HG03457 (cell line): ENCODE results near the gene ABCC4.

Source experiments
- ATAC-seq: cut with Tn5 transposase; IDR thresholded peaks from one replicate; pipeline ENCODE4 v1.9.1; 2021; ENCODE audit warnings: moderate number of reproducible peaks; ENCODE audit not compliant: unreplicated experiment

Gene ABCC4

DNA sequence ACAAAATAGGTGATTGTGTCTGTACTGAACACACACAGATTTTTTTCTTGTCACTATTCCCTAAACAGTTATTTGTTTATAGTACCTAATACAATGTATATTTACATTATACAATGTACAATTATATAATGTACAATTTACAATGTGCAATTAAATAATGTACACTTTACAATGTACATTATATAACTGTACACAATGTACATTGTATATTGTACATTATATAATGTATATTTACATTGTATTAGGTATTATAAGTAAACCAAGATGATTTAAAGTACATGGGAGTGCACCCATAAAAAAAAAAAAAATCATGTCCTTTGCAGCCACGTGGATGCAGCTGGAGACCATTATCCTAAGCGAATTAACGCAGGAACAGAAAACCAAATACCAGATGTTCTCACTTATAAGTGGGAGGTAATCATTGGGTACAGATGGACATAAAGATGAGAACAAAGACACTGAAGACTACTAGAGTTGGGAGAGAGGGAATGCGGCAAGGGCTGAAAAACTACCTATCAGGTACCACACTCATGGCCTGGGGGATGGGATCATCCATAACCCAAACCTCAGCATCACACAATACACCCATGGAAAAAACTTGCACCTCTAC lies 68.1 kb downstream of the ABCC4 start:
- ATAC-seq, result no peak

DNA sequence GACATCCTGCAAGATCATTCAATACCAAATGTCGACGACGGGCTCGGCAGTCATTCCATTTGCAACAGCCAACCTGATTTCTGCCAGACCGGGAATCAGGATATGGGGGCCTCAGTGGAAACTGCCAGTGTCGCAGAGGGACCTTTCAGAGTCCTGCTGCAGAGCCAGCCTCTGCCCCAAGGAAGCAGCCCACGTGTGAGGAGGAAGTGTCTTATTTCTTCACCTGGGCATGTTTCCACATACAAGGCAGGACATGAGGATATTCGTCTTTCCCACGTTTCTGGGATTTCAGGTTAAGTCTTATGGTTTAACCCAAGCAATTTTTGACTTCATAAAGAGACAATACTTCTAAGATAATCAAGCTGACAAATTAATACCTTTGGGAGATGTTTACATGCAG lies 69.9 kb downstream of the ABCC4 start:
- no peak for ATAC-seq

- ATAC-seq, result no peak
Observed at GRCh38 chr13:95229855-95230254, 71.4 kb downstream of the ABCC4 start.

DNA sequence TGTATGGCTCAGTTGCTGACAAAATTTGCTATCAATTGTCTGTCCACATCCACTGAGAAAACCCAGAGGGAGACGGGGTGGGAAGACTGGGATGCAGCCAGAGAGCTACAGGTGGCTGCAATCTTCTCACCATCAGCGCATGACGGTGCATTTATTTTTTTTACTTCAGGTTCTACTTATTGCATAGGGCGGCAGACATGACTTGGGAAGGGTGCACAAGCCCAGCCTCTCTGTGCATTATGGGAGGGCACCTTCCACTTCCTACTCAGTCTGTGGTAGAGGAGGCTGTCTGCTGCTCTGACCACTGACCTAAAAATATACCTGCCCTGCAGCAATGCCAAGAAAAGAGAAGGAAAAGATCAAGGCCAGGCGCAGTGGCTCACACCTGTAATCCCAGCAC lies 73.1 kb downstream of the ABCC4 start:
- ATAC-seq, result no peak

GRCh38 chr13:95226932-95227695 lies 74.1 kb downstream of the ABCC4 start:
- peak; percentile 90 for ATAC-seq

DNA sequence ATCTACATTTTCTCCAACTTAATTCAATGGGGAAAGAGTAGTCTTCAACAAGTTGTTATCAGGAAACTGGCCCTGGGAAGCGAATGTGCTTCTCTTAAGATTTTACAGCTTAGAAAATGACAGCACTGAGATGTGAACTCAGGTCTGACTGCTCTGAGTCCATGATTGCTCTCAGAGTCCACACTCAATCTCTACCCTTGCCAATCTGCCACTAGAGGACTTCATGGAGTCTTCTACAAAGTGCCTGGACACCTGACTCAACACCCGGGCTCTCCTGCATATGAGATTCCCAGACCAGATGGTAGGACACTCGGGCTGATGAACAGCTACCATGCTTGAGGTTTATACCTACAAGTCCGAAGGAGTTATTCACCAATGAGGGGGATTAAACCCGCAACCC lies 74.8 kb downstream of the ABCC4 start:
- ATAC-seq, result no peak

DNA sequence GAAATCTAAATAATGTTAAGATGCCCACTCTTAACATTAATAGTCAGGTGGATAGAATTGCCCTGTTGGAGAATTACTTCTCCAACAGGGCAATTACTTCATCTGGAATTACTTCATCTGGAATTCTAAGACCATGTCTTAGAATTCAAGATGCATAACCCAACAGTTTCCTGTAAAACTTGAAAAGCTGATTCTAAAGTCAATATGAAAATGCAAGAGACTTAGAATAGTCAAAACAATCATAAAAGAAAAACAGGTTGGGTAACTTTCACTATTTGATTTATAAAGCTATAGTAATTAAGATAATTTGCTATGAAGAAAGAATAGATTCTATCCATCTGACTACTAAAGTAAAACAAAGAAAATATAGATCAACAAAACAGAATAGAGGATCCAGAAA lies 75.2 kb downstream of the ABCC4 start:
- ATAC-seq, result no peak

- no peak for ATAC-seq
Observed at GRCh38 chr13:95224064-95224463, 77.2 kb downstream of the ABCC4 start.

GRCh38 chr13:95222733-95223018 lies 78.6 kb downstream of the ABCC4 start:
- no peak for ATAC-seq

DNA sequence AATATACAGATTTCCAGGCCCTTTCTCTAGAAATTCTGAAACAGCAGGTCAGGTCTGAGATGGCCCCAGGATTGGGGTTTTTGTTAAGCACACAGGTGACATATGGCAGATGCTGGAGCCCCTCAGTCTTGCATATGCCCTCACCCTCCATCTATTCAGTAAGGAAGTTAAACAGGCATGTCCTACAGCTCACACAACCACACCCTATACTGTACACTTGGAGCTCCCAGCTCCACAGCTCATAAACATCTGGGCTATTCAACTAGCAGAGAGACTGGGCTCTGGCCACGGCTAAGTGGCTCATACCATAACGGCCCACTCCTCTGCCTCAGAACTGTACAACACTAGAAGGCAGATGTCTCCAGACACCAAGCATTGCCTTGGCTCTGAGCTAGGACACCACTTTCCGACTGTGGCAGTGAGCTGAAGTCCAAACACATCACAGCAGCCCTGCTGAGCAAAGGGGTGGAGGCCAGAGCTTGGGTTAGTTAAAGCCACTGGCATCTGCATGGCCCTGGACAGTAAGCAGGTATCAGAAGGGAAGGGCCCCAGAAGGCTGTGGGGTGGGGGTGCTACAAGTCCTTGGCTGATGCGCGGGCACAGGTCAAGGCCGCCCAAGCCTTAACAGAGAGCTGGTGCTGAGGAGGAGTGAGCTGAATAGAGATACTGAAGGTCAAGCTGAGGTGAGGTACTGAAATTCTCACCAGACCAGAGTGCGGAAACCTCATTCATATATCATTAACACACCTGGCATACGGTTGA lies 79.1 kb downstream of the ABCC4 start:
- peak; percentile 30 for ATAC-seq

DNA sequence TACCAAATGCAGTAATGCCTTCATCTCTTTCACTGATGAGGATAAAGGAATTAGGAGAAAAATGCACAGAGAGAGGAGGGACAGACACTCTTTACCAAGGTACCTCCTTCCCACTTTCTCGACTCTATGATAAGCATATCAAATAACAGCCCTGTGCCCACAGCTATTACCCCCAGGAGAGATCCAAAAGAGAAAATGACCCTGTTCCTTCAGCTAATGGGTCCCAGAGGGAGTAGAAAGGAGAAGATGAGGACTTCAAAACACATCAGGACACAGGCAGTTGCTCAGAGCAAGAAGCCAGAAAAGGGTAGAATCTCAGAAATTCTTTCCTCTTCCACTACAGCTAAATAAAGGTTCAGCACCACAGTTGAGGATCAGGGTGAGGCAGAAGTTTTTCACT lies 80.6 kb downstream of the ABCC4 start:
- ATAC-seq, result no peak

- no peak for ATAC-seq
Observed at GRCh38 chr13:95217920-95218830, 83.1 kb downstream of the ABCC4 start.

DNA sequence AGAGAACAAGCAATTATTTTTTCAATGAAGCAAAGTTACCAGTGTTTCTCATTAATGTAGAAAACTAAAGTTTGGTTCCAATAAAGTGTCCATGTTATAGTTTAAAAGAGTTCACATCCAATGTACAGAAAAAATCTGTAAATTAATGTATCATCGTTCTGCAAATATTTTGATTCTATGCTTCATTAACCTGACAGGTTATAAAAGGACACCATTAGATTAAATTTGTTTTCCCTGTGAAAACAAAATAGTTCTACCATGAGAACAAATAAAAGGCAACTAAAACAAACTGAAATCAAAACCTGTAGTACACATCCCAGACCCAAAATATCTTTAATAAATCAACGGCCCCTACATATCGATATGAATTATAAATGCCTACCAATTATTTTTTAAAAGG lies 85.1 kb downstream of the ABCC4 start:
- ATAC-seq, result no peak

GRCh38 chr13:95212983-95213850 lies 88.0 kb downstream of the ABCC4 start:
- ATAC-seq, result no peak

- ATAC-seq, result no peak
Observed at GRCh38 chr13:95209109-95209508, 92.1 kb downstream of the ABCC4 start.

DNA sequence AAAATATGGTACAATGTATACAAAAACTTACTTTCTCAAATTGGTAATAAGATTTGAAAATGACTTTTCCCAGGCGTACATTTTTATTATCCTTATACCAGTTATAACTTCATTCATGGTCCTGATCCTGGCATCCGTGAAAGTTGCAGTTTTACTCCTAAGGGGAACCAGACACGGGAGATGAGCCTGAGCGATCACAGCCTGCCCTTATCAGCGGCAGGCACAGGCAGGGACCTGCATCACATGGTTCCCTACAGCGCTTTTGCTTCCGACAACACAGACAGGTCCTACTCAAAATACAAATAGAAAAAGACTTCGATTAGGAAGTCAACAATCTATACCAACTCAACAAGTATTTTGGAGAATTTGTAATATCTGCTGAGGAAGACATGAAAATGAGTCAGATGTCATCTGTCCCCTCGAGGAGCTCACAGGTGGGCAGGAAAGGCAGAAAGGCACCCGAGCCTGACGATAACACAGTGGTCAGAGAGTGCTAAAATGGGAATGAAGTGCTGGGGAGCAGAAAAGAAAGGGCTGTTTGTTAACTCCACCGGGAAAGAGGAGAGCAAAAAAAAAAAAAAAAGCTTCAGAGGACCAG lies 93.4 kb downstream of the ABCC4 start:
- peak; percentile 81 for ATAC-seq

DNA sequence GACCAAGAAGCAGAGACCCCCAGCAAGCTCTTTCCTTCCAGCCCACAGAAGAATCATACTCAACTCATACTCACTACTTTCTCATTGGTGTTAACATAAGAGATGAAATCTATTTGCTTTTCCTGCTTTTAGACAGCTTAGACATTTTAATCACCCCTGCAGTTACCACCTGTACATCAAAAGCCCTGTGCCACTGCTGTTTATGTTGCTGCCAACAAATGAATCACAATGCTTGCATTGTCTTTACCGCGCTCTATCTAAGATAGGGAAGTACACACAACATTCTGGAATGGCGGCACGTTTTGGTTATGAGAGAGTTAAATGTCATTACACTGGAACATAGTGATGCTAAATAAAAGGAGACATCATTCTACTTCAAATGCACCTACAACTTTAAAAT lies 95.1 kb downstream of the ABCC4 start:
- no peak for ATAC-seq

- no peak for ATAC-seq
Observed at GRCh38 chr13:95204231-95204765, 97.0 kb downstream of the ABCC4 start.

- no peak for ATAC-seq
Observed at GRCh38 chr13:95201814-95202651, 99.2 kb downstream of the ABCC4 start.
